GM13976 (cell line): ENCODE data around the gene MPC1.
"Not testable (repeated sequence)": the region's sequence is repeated elsewhere in the genome, so short reads cannot be mapped to it uniquely, and the experiment has no call there.

Experiments used
- DNase-seq: peaks from one replicate; pipeline ENCODE4 v3.0.0; 2012; ENCODE audit warnings: low spot score
- CTCF ChIP-seq: IDR thresholded peaks from 2 replicates; pipeline ENCODE4 v1.5.1; 2012; ENCODE audit warnings: borderline replicate concordance, mild to moderate bottlenecking; ENCODE audit not compliant: insufficient read depth; ENCODE audit errors: extremely low read depth, missing control alignments, control extremely low read depth
- in situ Hi-C: fragments of 300-500 bp; cut with MboI; formaldehyde crosslinking; loops from one replicate; pipeline ENCODE4 v1.12.0; 2022; ENCODE audit warnings: low sequenced_read_pairs, mixed read lengths, inconsistent platforms; ENCODE audit not compliant: unreplicated experiment

The MPC1 gene

GRCh38 chr6:166352923-166353322 is 29.8 kb downstream of the MPC1 start:
- DNase-seq: no peak
- TF ChIP-seq CTCF: no peak
- in situ Hi-C loops: no loop called here

- DNase-seq: peak; percentile 66
- no peak for TF ChIP-seq CTCF
- in situ Hi-C loops: no loop called here
These were observed 30.9 kb downstream of the MPC1 start for GRCh38 chr6:166351715-166352285.

GRCh38 chr6:166348305-166348949 is 34.3 kb downstream of the MPC1 start:
- DNase-seq: no peak
- in situ Hi-C loops: no loop called here
- TF ChIP-seq CTCF: no peak

GRCh38 chr6:166346965-166347364 is 35.8 kb downstream of the MPC1 start:
- in situ Hi-C loops: no loop called here
- TF ChIP-seq CTCF: no peak
- DNase-seq: no peak

- TF ChIP-seq CTCF: no peak
- no peak for DNase-seq
- in situ Hi-C loops: no loop called here
These were observed 36.3 kb downstream of the MPC1 start for GRCh38 chr6:166346449-166346848.

GRCh38 chr6:166345672-166346071 is 37.1 kb downstream of the MPC1 start:
- in situ Hi-C loops, DNase-seq: not testable (repeated sequence)

- in situ Hi-C loops, DNase-seq: not testable (repeated sequence)
These were observed 37.8 kb downstream of the MPC1 start for GRCh38 chr6:166344921-166345320.

GRCh38 chr6:166344240-166344639 is 38.5 kb downstream of the MPC1 start:
- DNase-seq: no peak
- in situ Hi-C loops: no loop called here
- TF ChIP-seq CTCF: no peak
